GM13977 (cell line): ENCODE measurements around the gene MORF4L1.
"Not testable (repeated sequence)": the region's sequence is repeated elsewhere in the genome, so short reads cannot be mapped to it uniquely, and the experiment has no call there.

Experiments used
- DNase-seq: peaks from one replicate; pipeline ENCODE4 v3.0.0; 2012; ENCODE audit warnings: low spot score
- in situ Hi-C: fragments of 300-500 bp; cut with MboI; formaldehyde crosslinking; loops from one replicate; pipeline ENCODE4 v1.12.0; 2022; ENCODE audit warnings: low sequenced_read_pairs, low pct_unique_long_range_greater_than_20kb, mixed read lengths, inconsistent platforms; ENCODE audit not compliant: unreplicated experiment
- TF ChIP-seq, protein P1 (sequence below): IDR thresholded peaks from 2 replicates; pipeline ENCODE4 v1.5.1; 2012; ENCODE audit warnings: mild to moderate bottlenecking, control low read depth; ENCODE audit not compliant: insufficient read depth; ENCODE audit errors: extremely low read depth, missing control alignments

MORF4L1 gene

GRCh38 chr15:78842519-78842918, 30.2 kb upstream of the MORF4L1 start:
- peak; percentile 76 for DNase-seq
- TF ChIP-seq, protein P1, sequence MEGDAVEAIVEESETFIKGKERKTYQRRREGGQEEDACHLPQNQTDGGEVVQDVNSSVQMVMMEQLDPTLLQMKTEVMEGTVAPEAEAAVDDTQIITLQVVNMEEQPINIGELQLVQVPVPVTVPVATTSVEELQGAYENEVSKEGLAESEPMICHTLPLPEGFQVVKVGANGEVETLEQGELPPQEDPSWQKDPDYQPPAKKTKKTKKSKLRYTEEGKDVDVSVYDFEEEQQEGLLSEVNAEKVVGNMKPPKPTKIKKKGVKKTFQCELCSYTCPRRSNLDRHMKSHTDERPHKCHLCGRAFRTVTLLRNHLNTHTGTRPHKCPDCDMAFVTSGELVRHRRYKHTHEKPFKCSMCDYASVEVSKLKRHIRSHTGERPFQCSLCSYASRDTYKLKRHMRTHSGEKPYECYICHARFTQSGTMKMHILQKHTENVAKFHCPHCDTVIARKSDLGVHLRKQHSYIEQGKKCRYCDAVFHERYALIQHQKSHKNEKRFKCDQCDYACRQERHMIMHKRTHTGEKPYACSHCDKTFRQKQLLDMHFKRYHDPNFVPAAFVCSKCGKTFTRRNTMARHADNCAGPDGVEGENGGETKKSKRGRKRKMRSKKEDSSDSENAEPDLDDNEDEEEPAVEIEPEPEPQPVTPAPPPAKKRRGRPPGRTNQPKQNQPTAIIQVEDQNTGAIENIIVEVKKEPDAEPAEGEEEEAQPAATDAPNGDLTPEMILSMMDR, result no peak
- in situ Hi-C loops, result no loop called here

DNA sequence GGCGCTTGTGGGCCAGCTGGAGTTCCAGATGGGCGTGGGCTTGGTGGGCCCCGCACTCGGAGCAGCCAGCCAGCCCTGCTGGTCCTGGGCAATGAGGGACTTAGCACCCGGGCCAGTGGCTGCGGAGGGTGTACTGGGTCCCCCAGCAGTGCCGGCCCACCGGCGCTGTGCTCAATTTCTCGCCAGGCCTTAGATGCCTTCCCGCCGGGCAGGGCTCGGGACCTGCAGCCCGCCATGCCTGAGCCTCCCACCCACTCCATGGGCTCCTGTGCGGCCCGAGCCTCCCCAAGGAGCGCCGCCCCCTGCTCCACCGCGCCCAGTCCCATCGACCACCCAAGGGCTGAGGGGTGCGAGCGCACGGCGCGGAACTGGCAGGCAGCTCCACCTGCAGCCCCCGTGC, 25.8 kb upstream of the MORF4L1 start:
- in situ Hi-C loops, DNase-seq: not testable (repeated sequence)

- DNase-seq, in situ Hi-C loops: not testable (repeated sequence)
Observed at GRCh38 chr15:78847387-78847906, 25.2 kb upstream of the MORF4L1 start.

DNA sequence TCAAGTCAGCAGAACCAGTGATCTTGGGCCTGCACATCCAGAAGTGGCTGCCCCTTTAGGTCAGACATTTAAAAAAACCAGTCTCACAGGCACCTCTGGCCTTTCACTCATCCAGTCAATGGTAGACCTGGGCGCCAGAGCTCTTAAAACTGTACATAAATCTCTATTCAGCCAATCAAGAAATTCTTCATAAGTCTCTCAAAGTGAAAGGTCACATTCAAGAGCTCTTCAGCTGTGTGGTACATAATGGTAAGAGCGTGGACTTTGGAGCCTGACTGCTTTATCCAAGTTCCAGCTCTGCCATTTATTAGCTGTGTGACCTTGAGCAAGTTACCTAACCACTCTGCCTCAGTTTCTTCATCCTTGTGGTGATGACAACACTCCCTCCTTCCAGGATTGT, 22.3 kb upstream of the MORF4L1 start:
- DNase-seq, result no peak
- TF ChIP-seq, protein P1, result no peak
- in situ Hi-C loops, result no loop called here

DNA sequence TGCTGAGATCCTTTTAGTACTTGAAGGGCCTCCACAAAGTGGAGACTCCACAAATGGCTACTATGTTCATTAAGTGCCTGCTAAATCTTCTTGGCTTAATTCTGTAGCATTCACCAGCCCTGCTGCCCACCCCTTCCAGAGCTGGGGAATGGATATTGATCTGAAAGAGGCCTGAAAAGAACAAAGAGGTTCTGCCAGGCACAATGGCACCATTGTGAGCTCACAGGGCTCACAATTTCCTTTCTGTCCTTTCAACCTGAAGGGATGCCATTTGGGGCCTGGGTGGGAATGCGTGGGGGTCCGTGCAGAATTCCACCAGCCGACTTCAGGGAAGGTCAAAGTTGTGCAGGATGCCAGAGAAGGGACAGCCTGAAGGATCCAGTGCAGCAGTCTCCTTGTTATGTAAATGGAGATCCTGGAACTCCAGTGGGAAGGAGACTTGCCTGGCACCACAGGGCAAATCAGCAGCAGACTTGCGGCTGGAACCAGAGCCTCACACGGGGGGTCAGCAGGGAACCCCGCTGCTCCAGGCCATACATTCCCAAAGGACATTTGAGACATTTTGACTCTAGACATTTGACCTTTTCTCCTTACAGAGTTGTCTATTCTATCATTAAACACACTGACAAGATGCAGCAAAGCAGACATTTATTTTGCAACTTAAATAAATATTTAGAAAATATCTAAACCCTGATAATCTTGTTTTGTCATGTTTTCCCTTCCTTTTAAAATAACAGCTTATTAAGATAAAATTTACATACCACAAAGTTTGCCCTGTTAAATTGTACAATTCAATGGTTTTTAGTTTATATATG, 21.5 kb upstream of the MORF4L1 start:
- in situ Hi-C loops, result no loop called here
- DNase-seq, result no peak
- TF ChIP-seq, protein P1, result no peak

DNA sequence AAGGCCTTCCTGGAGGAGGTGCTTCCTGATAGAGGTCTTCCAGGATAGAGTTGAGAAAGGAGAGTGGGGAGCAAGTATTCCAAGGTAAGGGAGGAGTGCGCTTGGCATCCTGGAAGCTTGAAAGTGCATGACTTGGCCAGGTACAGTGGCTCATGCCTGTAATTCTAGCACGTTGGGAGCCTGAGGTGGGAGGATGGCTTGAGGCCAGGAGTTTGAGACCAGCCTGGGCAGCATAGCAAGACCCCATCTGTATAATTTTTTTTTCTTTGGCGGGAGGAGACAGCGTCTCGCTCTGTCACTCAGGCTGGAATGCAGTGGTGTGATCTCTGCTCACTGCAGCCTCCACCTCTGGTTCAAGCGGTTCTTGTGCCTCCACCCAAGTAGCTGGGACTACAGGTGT, 19.2 kb upstream of the MORF4L1 start:
- DNase-seq, result no peak
- in situ Hi-C loops, result no loop called here
- TF ChIP-seq, protein P1, result no peak

GRCh38 chr15:78854833-78855372, 17.8 kb upstream of the MORF4L1 start:
- TF ChIP-seq, protein P1, result no peak
- in situ Hi-C loops, result no loop called here

More at GRCh38 chr15:78854833-78855372, 17.8 kb upstream of the MORF4L1 start:
- no peak for DNase-seq
